G401.6 (cell line): ENCODE measurements around the gene BICRAL.
"Not testable (repeated sequence)": the region's sequence is repeated elsewhere in the genome, so short reads cannot be mapped to it uniquely, and the experiment has no call there.

Source experiments
- FAIRE-seq: peaks from 2 replicates; lab custom pipeline; 2012; peaks lifted over from hg19 to GRCh38; lab: Jason Lieb, UNC

BICRAL gene

DNA sequence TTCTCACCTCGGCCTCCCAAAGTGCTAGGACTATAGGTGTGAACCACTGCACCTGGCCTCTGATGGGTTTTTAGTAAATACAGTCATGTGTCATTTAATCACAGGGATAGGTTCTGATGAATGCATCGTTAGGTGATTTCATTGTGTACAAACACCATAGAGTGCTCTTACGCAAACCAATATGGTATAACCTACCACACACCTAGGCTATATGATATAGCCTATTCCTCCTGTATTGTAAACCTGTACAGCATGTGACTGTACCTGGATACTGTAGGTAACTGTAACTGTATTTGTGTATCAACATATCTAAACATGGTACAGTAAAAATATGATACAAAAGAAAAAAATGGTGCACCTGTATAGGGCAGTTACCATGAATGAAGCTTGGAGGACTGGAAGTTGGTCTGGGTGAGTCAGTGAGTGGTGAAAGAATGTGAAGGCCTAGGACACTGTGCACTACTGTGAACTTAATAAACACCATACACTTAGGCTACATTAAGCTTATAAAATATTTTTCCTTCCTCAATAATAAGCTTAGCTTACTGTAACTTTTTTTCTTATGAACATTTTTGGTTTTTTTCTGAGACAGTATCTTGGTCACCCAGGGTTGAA is 10.0 kb downstream of the BICRAL start:
- no peak for FAIRE-seq

DNA sequence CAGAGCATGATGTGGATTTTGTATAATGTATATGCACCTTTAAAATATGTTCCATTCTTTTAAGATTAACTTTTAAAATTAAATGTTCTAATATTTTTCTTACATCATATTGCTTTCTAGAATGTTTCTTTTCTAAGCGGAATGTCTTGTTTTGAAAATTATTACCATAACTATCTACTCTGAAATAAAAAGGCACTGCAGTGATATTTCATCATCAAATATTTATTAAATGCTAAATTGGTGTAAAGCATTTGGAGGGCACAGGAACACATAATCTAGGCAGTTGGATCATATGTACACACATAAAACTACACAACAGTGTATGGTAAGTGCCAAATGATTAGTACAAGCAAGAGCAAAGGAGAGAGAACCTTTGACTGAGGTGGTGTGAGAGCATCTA is 13.8 kb downstream of the BICRAL start:
- FAIRE-seq, result no peak

DNA sequence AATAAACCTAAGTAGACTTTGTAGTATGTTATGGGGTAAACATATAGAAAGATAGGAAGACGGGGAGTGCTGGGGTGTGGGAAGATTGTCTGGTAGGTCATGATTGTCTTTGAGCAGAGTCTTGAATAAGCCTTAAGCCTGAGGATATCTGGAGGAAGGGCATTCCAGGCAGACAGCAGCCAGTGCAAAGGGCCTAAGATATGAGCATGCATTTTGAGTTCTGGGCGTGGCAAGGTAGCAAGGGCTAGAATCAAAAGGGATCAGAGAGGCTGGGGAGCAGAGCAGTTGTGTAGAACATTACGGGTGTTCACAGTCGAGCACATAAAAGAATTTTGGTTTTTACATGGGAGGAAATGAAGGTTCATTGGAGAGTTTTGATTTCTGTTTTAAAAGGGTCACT is 14.3 kb downstream of the BICRAL start:
- no peak for FAIRE-seq

GRCh38 chr6:42797696-42798095 is 15.8 kb downstream of the BICRAL start:
- not testable (repeated sequence) for FAIRE-seq

- no peak for FAIRE-seq
Measured at GRCh38 chr6:42805297-42805861, 23.5 kb downstream of the BICRAL start.

- not testable (repeated sequence) for FAIRE-seq
Measured at GRCh38 chr6:42806359-42806758, 24.5 kb downstream of the BICRAL start.

- FAIRE-seq, result no peak
Measured at GRCh38 chr6:42808492-42809483, 26.9 kb downstream of the BICRAL start.

DNA sequence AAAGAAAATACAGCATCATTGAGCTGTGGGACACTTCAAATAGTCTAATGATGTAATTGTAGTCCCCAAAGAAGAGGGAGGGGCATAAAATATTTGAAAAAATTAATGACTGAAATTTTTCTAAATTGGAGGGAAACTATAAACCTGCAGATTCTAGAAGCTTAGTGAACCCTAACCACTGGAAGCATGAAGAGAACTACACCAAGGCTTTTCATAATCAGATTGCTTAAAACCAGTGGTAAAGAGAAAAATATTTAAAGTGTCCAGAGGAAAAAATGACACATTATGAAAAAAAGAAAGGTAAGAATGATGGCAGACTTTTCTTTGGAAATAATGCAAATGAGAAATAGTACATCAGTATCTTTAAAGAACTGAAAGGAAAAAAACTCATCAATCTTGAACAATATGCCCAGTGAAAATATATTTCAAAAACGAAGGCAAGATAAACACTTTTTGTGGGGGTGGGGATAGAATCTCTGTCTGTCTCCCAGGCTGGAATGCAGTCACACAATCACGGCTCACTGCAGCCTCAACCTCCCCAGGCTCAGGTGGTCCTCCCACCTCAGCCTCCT is 31.3 kb downstream of the BICRAL start:
- FAIRE-seq, result no peak

- FAIRE-seq, result no peak
Measured at GRCh38 chr6:42813906-42814444, 32.1 kb downstream of the BICRAL start.

DNA sequence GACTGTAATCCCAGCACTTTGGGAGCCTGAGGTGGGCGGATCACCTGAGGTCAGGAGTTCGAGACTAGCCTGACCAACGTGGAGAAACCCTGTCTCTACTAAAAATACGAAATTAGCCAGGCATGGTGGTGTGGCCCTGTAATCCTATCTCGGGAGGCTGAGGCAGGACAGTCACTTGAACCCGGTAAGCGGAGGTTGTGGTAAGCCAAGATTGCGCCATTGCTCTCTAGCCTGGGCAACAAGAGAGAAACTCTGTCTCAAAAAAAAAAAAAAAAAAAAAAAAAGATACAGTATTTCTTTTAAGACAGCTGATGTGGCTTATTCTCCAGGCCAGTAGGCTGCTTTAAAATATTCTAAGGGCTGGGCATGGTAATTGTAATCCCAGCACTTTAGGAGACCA is 33.9 kb downstream of the BICRAL start:
- FAIRE-seq, result not testable (repeated sequence)

DNA sequence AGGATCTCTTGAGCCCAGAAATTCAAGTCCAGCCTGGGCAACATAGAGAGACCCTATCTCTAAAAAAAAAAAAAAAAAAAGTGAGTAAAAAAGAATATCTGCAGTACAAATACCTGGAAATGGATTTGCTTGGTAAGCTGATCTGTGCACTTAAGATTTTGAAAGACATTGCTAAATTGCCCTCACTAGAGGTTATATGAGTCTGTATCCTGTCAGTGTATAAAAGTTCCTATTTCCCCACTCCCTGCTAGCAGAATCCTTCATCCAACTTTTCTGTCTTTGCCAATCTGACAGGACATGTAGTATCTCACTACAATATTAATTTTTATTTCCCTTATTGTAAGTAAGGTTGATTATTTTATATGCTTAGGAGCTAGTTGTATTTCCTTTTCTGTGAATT is 36.1 kb downstream of the BICRAL start:
- no peak for FAIRE-seq

GRCh38 chr6:42818416-42818815 is 36.6 kb downstream of the BICRAL start:
- no peak for FAIRE-seq

DNA sequence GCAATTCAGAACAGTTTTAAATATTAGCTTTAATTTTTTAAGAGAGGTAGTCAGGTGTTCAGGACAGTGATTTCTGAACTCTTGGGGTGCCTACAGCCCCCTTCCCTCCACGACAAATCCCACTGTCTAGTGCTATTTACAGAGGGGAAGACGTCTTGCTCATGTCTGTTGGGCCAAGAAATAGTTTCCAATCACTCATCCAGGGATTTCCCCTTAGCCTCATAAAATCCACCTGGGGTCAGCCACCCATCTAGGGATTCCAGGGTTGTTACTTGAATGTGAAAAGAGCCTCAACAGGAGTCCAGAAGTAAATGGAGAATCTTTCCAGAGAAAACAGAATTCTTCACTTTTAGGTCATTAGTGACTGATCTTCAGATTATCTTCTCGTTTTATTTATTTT is 37.0 kb downstream of the BICRAL start:
- FAIRE-seq, result no peak

GRCh38 chr6:42819803-42820511 is 38.1 kb downstream of the BICRAL start:
- FAIRE-seq, result no peak

GRCh38 chr6:42820512-42821340 is 38.9 kb downstream of the BICRAL start:
- no peak for FAIRE-seq

DNA sequence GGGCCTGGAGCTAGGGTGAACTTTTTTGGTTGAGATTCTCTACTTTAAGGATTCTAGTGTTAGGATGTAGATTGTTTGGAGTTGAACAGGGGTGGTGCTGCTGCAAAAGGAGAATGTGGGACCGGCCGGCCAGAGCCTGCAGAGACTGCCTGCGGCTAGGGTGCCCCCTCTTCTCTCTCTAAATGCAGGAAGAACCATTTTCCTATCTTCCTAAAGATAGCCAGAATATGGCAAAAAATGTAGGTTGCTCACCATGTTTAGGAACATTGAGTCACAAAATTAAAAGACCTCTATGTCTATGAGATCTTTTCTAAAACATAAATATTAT is 39.5 kb downstream of the BICRAL start:
- FAIRE-seq, result no peak

DNA sequence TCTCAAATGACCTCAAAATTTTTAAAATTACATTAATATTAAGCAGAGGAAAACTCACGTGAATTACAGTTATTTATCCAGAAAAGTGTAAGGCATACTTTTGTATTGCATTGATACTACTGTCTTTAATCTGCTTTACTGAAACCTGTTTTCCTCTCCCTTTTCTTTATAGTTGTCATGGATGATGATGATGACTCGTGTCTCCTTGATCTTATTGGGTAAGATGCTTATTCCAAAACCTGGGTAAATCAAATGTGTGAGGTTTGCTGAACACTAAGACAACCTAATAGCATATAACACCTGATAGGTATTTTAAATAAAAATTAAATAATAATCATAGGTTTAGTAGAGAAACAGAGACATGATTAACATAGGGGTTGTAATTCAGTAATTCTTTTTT is 40.0 kb downstream of the BICRAL start:
- no peak for FAIRE-seq

- FAIRE-seq, result no peak
Measured at GRCh38 chr6:42829561-42830092, 47.8 kb downstream of the BICRAL start.

DNA sequence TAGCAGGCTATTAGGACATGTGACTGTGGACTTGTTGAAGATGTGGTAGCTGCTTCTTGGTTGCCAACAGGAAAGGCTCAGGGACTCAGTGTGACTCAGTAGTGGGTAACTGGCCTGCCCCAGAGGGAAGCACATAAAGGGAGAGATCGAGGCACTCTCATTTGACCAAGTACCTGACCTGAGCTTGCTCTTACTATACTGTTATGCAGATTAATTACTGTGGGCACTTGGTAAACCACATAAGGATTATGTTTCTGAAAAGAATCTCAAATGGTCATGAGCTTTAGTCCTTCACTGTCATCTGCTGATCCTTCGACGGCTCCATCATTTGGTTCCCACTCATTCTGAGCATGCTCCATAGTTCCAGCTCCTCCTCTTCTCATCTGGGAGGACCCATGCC is 49.4 kb downstream of the BICRAL start:
- FAIRE-seq, result no peak

- FAIRE-seq, result no peak
Measured at GRCh38 chr6:42834056-42834455, 52.2 kb downstream of the BICRAL start.
